LNCaP clone FGC (cell line): ENCODE results near the gene ZNF740.
"Not testable (repeated sequence)": the region's sequence is repeated elsewhere in the genome, so short reads cannot be mapped to it uniquely, and the experiment has no call there.

Experiments
- DNase-seq: peaks from one replicate; pipeline ENCODE4 v3.0.0-alpha.2; 2011; ENCODE audit warnings: low read depth
- H3K4me3 ChIP-seq: 2 replicates; pipeline ENCODE4 v1.5.1; 2011; ENCODE audit warnings: mild to moderate bottlenecking, low read depth, low read length, control low read depth
- TF ChIP-seq, protein P1 (sequence below): IDR thresholded peaks from 2 replicates; pipeline ENCODE4 v1.5.1; 2012; ENCODE audit warnings: mild to moderate bottlenecking; ENCODE audit not compliant: control insufficient read depth, insufficient read depth; ENCODE audit errors: extremely low read depth

Gene ZNF740

DNA sequence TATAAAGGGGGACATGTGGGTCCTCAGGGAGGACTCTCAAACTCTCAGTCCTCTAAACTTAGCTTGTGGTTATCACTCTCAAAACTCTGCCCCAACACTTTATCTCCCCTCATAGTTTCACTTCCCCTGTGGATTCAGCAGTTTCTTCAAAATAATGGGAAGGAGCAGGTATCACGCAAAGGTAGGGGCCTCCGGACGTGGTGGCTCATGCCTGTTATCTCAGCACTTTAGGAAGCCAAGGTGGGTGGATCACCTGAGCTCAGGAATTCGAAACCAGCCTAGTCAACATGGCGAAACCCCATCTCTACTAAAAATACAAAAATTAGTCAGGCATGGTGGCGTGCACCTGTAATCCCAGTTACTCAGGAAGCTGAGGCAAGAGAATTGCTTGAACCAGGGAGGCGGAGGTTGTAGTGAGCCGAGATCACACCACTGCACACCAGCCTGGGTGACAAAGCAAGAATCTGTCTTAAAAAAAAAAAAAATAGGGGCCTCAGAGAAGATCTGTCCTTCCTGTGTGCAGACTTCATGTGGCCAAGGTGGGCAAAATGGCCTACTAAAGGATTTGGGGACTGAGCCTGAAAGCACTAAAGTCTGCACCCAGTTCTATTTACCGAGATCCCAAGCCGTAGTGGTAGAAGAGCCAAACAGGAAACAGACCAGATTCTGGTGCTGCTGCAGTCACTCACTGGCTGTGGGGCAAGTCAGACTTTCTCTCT, 20.1 kb downstream of the ZNF740 start:
- TF ChIP-seq, protein P1, sequence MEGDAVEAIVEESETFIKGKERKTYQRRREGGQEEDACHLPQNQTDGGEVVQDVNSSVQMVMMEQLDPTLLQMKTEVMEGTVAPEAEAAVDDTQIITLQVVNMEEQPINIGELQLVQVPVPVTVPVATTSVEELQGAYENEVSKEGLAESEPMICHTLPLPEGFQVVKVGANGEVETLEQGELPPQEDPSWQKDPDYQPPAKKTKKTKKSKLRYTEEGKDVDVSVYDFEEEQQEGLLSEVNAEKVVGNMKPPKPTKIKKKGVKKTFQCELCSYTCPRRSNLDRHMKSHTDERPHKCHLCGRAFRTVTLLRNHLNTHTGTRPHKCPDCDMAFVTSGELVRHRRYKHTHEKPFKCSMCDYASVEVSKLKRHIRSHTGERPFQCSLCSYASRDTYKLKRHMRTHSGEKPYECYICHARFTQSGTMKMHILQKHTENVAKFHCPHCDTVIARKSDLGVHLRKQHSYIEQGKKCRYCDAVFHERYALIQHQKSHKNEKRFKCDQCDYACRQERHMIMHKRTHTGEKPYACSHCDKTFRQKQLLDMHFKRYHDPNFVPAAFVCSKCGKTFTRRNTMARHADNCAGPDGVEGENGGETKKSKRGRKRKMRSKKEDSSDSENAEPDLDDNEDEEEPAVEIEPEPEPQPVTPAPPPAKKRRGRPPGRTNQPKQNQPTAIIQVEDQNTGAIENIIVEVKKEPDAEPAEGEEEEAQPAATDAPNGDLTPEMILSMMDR = no peak
- no peak for DNase-seq
- no peak overlapping the region for H3K4me3 ChIP-seq

- TF ChIP-seq, protein P1 = no peak
- no peak for DNase-seq
- no peak overlapping the region for H3K4me3 ChIP-seq
These were observed 20.6 kb downstream of the ZNF740 start for GRCh38 chr12:53201177-53201541.

DNA sequence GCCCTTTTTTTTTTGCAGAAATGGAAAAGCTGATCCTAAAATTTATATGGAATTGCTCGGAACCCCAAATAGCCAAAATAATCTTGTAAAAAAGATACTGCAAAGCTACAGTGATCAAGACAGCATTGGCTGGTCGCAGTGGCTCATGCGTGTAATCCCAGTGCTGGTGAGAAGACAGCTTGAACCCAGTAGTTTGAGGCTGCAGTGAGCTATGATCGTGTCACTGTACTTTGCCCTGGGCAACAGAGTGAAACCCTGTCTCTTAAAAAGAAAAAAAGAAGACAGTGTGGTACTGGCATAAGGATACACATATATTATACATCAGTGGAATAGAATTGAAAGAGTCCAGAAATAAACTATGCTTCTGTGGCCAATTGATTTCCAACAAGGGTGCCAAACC, 21.1 kb downstream of the ZNF740 start:
- H3K4me3 ChIP-seq = no peak overlapping the region
- TF ChIP-seq, protein P1 = no peak
- DNase-seq = no peak

- not testable (repeated sequence) for DNase-seq, H3K4me3 ChIP-seq
These were observed 21.8 kb downstream of the ZNF740 start for GRCh38 chr12:53202316-53202715.

DNA sequence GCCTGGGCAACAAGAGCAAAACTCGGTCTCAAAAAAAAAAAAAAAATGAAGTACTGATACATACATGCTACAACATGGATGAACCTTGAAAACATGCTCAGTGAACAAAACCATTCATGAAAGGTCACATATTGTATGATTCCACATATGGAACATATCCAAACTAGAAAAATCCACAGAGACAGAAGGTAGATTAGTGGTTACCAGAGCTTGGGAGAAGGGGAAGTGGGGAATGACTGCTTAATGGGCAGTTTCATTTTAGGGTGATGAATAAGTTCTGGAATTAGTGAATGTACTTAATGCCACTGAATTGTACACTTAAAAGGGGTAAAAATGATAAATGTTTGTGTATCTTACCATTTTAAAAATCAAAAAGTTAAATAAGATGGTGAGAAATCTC, 23.8 kb downstream of the ZNF740 start:
- TF ChIP-seq, protein P1 = no peak
- H3K4me3 ChIP-seq = no peak overlapping the region
- DNase-seq = no peak

- H3K4me3 ChIP-seq = no peak overlapping the region
- TF ChIP-seq, protein P1 = no peak
- DNase-seq = no peak
These were observed 25.4 kb downstream of the ZNF740 start for GRCh38 chr12:53205747-53206419.

- no peak for DNase-seq
- TF ChIP-seq, protein P1 = no peak
- H3K4me3 ChIP-seq = no peak within 1 kb of the TSS
These were observed 26.5 kb downstream of the ZNF740 start, which contains the start of gene ITGB7 for GRCh38 chr12:53207042-53207441. TSS of gene ITGB7 (minus strand) at chr12:53207251. CDS start at chr12:53200443, 6,808 bp downstream.
